BJ (cell line): ENCODE data around the gene SSTR3. TPM values are rescaled to one million over a fixed set of nuclear protein-coding genes. Genes with fewer than 3 reads are reported as not detected.
"Not testable (repeated sequence)": the region's sequence is repeated elsewhere in the genome, so short reads cannot be mapped to it uniquely, and the experiment has no call there.

ENCODE experiments used
- CTCF ChIA-PET: fragments of 350-600 bp; formaldehyde crosslinking; extraction: SDS; loops from one replicate; lab custom pipeline; 2021; ENCODE audit warnings: antibody characterized with exemption, inconsistent platforms; lab: Yijun Ruan, JAX
- POLR2A ChIA-PET: fragments of 300-600 bp; sonication (Branson Sonifier 250); formaldehyde crosslinking; extraction: SDS; loops from one replicate; lab custom pipeline; 2021; ENCODE audit warnings: antibody characterized with exemption; lab: Charles Lee
- DNase-seq: peaks from one replicate; pipeline ENCODE4 v3.0.0-alpha.2; 2011; ENCODE audit warnings: low read depth
- H3K27me3 ChIP-seq: 2 replicates; pipeline ENCODE4 v1.6.0; 2011; ENCODE audit warnings: low read length; ENCODE audit not compliant: control insufficient read depth, insufficient read depth
- H3K36me3 ChIP-seq: 2 replicates; pipeline ENCODE4 v1.5.1; 2011; ENCODE audit warnings: low read length; ENCODE audit not compliant: control insufficient read depth, insufficient read depth
- H3K4me3 ChIP-seq: 2 replicates; pipeline ENCODE4 v1.5.1; 2011; ENCODE audit warnings: low read depth, mild to moderate bottlenecking, control low read depth, low read length
- polyA plus RNA-seq: library from polyadenylated mRNA; depleted of rRNA; stranded (reverse); fragments of >200 nt; gene quantifications from 2 replicates; pipeline ENCODE4 v1.2.3, GENCODE V29; 2011
- TF ChIP-seq, protein P1 (sequence below): IDR thresholded peaks from 2 replicates; pipeline ENCODE4 v1.5.1; 2011; ENCODE audit warnings: low read depth, mild to moderate bottlenecking, control low read depth, inconsistent platforms, low read length, moderate library complexity; ENCODE audit not compliant: insufficient read depth

The SSTR3 gene
- polyA plus RNA-seq, 1 experiment, result not detected

DNA sequence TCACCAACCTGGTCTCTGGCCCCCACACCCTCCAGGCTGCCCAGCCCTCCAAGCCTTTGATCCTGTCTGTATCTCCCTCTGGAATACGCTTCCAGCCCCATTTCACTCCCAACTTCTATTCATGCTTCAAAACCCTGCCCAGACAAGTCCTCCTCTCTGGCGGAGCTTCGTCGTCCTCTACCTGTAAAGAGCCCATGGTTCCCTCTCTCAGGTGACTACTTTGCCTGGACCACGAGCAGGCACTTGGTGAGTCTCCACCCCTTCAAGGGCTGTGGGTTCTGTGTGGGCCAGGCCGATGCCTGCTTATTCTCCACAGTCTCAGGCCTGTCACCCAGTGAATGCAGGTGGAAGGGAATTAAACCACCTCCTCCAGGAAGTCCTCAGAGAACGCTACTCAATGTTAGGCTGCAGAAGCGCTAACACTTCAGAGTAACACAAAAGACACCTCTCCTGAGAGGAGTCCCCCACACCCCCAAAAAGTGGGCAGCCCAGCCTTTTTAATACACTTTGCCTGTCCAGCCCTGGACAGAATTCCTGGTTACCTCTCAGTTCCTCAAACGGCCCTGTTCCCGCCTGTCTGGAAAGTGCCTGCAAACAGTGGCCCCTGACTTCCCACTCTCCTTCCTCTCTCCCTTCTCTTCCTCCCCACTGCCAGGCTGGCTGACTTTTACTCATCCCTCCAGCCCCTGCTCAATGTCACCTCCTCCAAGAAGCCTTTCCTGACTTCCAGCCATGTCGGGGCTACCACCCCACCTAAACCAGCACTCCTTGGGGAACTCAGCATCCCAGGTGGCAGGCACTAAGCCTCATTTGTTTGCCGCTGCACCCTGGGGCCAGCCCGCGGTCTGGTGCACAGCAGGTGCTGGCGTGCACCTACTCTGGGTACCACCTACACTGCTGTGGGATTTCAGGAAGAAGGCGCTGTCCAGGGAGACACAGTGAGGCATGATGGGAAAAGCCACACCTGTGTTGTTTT lies 22.7 kb upstream of the SSTR3 start:
- ChIA-PET POLR2A (no interaction called here), CTCF (interaction anchor here (1.0 kb wide), 2 partner anchors 24 to 25 kb away, joined by 3 read pairs; no protein-coding TSS in a partner anchor)
- DNase-seq, result no peak
- Histone ChIP-seq H3K4me3 (no peak overlapping the region), H3K36me3 (no peaks in the 10 kb centered on the region), H3K27me3 (no peaks in the 10 kb centered on the region)
- TF ChIP-seq, protein P1, sequence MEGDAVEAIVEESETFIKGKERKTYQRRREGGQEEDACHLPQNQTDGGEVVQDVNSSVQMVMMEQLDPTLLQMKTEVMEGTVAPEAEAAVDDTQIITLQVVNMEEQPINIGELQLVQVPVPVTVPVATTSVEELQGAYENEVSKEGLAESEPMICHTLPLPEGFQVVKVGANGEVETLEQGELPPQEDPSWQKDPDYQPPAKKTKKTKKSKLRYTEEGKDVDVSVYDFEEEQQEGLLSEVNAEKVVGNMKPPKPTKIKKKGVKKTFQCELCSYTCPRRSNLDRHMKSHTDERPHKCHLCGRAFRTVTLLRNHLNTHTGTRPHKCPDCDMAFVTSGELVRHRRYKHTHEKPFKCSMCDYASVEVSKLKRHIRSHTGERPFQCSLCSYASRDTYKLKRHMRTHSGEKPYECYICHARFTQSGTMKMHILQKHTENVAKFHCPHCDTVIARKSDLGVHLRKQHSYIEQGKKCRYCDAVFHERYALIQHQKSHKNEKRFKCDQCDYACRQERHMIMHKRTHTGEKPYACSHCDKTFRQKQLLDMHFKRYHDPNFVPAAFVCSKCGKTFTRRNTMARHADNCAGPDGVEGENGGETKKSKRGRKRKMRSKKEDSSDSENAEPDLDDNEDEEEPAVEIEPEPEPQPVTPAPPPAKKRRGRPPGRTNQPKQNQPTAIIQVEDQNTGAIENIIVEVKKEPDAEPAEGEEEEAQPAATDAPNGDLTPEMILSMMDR, result no peak

GRCh38 chr22:37233751-37234631 lies 21.7 kb upstream of the SSTR3 start:
- Histone ChIP-seq H3K4me3 (no peak overlapping the region), H3K27me3 (no peaks in the 10 kb centered on the region), H3K36me3 (no peaks in the 10 kb centered on the region)
- ChIA-PET POLR2A (no interaction called here), CTCF (interaction anchor here (1.0 kb wide), 2 partner anchors 25 to 26 kb away, joined by 3 read pairs; no protein-coding TSS in a partner anchor)
- no peak for DNase-seq
- TF ChIP-seq, protein P1, result no peak

GRCh38 chr22:37233371-37233750 lies 21.1 kb upstream of the SSTR3 start:
- POLR2A ChIA-PET, CTCF ChIA-PET, H3K27me3 ChIP-seq, DNase-seq, H3K4me3 ChIP-seq, H3K36me3 ChIP-seq: not testable (repeated sequence)

- ChIA-PET CTCF (interaction anchor here (0.5 kb wide), 1 partner anchor 8 kb away, joined by 4 read pairs; no protein-coding TSS in a partner anchor), POLR2A (no interaction called here)
- no peak for DNase-seq
- TF ChIP-seq, protein P1, result no peak
- Histone ChIP-seq H3K27me3 (no peaks in the 10 kb centered on the region), H3K4me3 (no peak overlapping the region), H3K36me3 (no peaks in the 10 kb centered on the region; the same call in 1 of the 2 replicates)
Measured at GRCh38 chr22:37232140-37232998, 20.1 kb upstream of the SSTR3 start.
